HL-60 (cell line): ENCODE results near the gene KRTAP10-2.

Experiments used
- DNase-seq, 2 experiments: peaks; one replicate each; pipeline ENCODE4 v3.0.0-alpha.2; 2010 to 2020; ENCODE audit warnings: low read depth in 1 of 2, low spot score in 1 of 2
- H3K27ac ChIP-seq: fragments of 250-450 bp; sonication (Bioruptor Pico); replicated peaks from 2 replicates; pipeline ENCODE4 v1.5.1; 2020; ENCODE audit warnings: mild to moderate bottlenecking, moderate library complexity
- H3K27me3 ChIP-seq: fragments of 250-450 bp; sonication (Bioruptor Pico); 2 replicates; pipeline ENCODE4 v1.5.1; 2021; ENCODE audit warnings: mild to moderate bottlenecking, moderate library complexity; ENCODE audit not compliant: insufficient read depth, poor library complexity, severe bottlenecking
- H3K4me3 ChIP-seq: replicated peaks from 2 replicates; pipeline ENCODE4 v1.5.1; 2011; ENCODE audit warnings: mild to moderate bottlenecking, control low read depth, low read length; ENCODE audit not compliant: insufficient read depth
- GABPA ChIP-seq: IDR thresholded peaks from 2 replicates; pipeline ENCODE4 v1.6.1; 2012; ENCODE audit warnings: low read depth
- POLR2AphosphoS5 ChIP-seq: IDR thresholded peaks from 2 replicates; pipeline ENCODE4 v1.6.1; 2012; ENCODE audit warnings: low read depth
- SPI1 ChIP-seq: IDR thresholded peaks from 2 replicates; pipeline ENCODE4 v1.6.1; 2012; ENCODE audit warnings: low read depth, mild to moderate bottlenecking, borderline replicate concordance
- TF ChIP-seq, protein P1 (sequence below): IDR thresholded peaks from one replicate; pipeline ENCODE4 v1.5.1; 2011; ENCODE audit warnings: low read length, control low read depth, inconsistent platforms; ENCODE audit not compliant: insufficient read depth
- TF ChIP-seq, protein P2 (sequence below): IDR thresholded peaks from 2 replicates; pipeline ENCODE4 v1.6.1; 2012; ENCODE audit warnings: low read depth; ENCODE audit not compliant: insufficient replicate concordance

KRTAP10-2 gene

DNA sequence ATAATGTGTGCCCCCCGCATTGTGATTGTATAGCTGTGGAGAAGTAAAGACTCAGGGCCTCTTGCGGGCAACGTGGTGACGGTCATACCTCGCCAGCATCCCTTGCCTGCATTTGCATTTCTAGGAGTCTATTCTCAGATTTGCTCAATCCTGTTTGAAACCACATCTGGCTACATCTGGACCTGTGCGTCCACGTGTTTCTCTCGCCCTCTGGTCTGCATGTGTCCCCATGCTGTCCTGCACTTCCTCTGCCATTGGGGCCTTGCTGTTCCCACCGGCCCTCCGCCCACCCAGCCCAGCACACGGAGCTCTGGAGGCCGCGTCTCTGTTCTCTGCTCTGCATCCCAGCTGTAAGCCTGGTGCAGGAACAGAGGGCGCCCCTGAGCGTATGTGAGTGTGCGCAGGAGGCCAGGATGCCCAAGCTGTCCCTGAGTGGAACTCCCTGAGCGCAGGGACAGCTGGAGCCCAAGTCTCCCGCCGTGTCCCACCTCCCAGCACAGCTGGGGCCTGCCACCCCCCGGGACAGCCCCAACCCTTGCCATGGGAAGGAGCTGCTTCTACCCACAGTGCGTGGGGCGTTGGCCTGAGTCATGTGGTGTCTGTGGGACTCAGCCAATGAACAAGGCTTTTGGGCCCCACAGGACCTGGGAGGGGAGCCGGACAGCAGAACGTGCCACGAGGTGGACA lies 1.6 kb downstream of the KRTAP10-2 start:
- Histone ChIP-seq H3K27ac (no peak overlapping the region), H3K4me3 (no peak overlapping the region), H3K27me3 (peaks cover 11% of the 10 kb centered on the region)
- TF ChIP-seq POLR2AphosphoS5 (no peak), GABPA (no peak), SPI1 (no peak)
- TF ChIP-seq, protein P1, sequence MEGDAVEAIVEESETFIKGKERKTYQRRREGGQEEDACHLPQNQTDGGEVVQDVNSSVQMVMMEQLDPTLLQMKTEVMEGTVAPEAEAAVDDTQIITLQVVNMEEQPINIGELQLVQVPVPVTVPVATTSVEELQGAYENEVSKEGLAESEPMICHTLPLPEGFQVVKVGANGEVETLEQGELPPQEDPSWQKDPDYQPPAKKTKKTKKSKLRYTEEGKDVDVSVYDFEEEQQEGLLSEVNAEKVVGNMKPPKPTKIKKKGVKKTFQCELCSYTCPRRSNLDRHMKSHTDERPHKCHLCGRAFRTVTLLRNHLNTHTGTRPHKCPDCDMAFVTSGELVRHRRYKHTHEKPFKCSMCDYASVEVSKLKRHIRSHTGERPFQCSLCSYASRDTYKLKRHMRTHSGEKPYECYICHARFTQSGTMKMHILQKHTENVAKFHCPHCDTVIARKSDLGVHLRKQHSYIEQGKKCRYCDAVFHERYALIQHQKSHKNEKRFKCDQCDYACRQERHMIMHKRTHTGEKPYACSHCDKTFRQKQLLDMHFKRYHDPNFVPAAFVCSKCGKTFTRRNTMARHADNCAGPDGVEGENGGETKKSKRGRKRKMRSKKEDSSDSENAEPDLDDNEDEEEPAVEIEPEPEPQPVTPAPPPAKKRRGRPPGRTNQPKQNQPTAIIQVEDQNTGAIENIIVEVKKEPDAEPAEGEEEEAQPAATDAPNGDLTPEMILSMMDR = no peak
- TF ChIP-seq, protein P2, sequence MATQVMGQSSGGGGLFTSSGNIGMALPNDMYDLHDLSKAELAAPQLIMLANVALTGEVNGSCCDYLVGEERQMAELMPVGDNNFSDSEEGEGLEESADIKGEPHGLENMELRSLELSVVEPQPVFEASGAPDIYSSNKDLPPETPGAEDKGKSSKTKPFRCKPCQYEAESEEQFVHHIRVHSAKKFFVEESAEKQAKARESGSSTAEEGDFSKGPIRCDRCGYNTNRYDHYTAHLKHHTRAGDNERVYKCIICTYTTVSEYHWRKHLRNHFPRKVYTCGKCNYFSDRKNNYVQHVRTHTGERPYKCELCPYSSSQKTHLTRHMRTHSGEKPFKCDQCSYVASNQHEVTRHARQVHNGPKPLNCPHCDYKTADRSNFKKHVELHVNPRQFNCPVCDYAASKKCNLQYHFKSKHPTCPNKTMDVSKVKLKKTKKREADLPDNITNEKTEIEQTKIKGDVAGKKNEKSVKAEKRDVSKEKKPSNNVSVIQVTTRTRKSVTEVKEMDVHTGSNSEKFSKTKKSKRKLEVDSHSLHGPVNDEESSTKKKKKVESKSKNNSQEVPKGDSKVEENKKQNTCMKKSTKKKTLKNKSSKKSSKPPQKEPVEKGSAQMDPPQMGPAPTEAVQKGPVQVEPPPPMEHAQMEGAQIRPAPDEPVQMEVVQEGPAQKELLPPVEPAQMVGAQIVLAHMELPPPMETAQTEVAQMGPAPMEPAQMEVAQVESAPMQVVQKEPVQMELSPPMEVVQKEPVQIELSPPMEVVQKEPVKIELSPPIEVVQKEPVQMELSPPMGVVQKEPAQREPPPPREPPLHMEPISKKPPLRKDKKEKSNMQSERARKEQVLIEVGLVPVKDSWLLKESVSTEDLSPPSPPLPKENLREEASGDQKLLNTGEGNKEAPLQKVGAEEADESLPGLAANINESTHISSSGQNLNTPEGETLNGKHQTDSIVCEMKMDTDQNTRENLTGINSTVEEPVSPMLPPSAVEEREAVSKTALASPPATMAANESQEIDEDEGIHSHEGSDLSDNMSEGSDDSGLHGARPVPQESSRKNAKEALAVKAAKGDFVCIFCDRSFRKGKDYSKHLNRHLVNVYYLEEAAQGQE = no peak
- DNase-seq = no peak

- DNase-seq = no peak
- H3K4me3 ChIP-seq = no peak overlapping the region
- peaks cover 7% of the 10 kb centered on the region for H3K27me3 ChIP-seq
- TF ChIP-seq POLR2AphosphoS5 = no peak
- TF ChIP-seq, protein P2 = no peak
- TF ChIP-seq, protein P1 = no peak
- no peak for TF ChIP-seq GABPA
- TF ChIP-seq SPI1 = no peak
- H3K27ac ChIP-seq = no peak overlapping the region
Observed at GRCh38 chr21:44548922-44549321, 2.4 kb downstream of the KRTAP10-2 start.

- Histone ChIP-seq H3K4me3 (no peak overlapping the region), H3K27ac (no peak overlapping the region), H3K27me3 (peaks cover 5% of the 10 kb centered on the region)
- TF ChIP-seq POLR2AphosphoS5 (no peak), SPI1 (no peak), GABPA (no peak)
- TF ChIP-seq, protein P1 = no peak
- TF ChIP-seq, protein P2 = no peak
- no peak for DNase-seq
Observed at GRCh38 chr21:44548381-44548780, 2.9 kb downstream of the KRTAP10-2 start.
